Lung (tissue), 12 donors: ENCODE data around the gene CARD11. TPM values are rescaled to one million over a fixed set of nuclear protein-coding genes. Genes with fewer than 3 reads are reported as not detected.

Experiments used
- ATAC-seq: fragments of 200-7000 bp; cut with Tn5 transposase; one replicate; pipeline ENCODE4 v1.9.1; 2020; ENCODE audit warnings: moderate number of reproducible peaks; ENCODE audit not compliant: insufficient read depth, low FRiP score
- DNase-seq, 3 donors: peaks; one replicate each; pipeline ENCODE4 v3.0.0-alpha.2; 2013 to 2017
- H3K27ac ChIP-seq, 2 donors: one replicate each; pipeline ENCODE4 v1.5.1; 2013; ENCODE audit warnings: mild to moderate bottlenecking in 2 of 2, moderate library complexity in 2 of 2, control low read depth in 1 of 2, inconsistent platforms in 1 of 2, low read depth in 1 of 2, low read length in 1 of 2
- H3K27me3 ChIP-seq, 3 donors: one replicate each; pipeline ENCODE4 v1.5.1; 2013; ENCODE audit warnings: low read length in 2 of 3; ENCODE audit not compliant: control insufficient read depth in 3 of 3, insufficient read depth in 3 of 3
- H3K36me3 ChIP-seq, 4 donors: one replicate each; pipeline ENCODE4 v1.5.1; 2013; ENCODE audit warnings: low read length in 4 of 4, mild to moderate bottlenecking in 1 of 4, moderate library complexity in 1 of 4; ENCODE audit not compliant: control insufficient read depth in 4 of 4, insufficient read depth in 4 of 4
- H3K4me1 ChIP-seq, 5 donors: one replicate each; pipeline ENCODE4 v1.5.1; 2013; ENCODE audit warnings: low read length in 5 of 5, mild to moderate bottlenecking in 2 of 5, moderate library complexity in 1 of 5; ENCODE audit not compliant: control insufficient read depth in 5 of 5, insufficient read depth in 5 of 5
- H3K4me3 ChIP-seq: one replicate; pipeline ENCODE4 v1.5.1; 2013; ENCODE audit warnings: mild to moderate bottlenecking, control low read depth, moderate library complexity
- H3K9ac ChIP-seq, 2 donors: one replicate each; pipeline ENCODE4 v1.5.1; 2013; ENCODE audit warnings: low read length in 2 of 2, control low read depth in 1 of 2; ENCODE audit not compliant: insufficient read depth in 1 of 2
- H3K9me3 ChIP-seq, 4 donors: one replicate each; pipeline ENCODE4 v1.5.1; 2013; ENCODE audit warnings: low read length in 3 of 4, mild to moderate bottlenecking in 1 of 4, moderate library complexity in 1 of 4; ENCODE audit not compliant: control insufficient read depth in 4 of 4, insufficient read depth in 3 of 4
- WGBS, 2 donors: extraction: QIAGEN DNeasy Blood & Tissue Kit; methylation state at CpG; one replicate each; pipeline ENCODE4 v1.1.7; 2013; 5-methylcytosine and 5-hydroxymethylcytosine counted together
- polyA plus RNA-seq, 2 donors: library from polyadenylated mRNA; stranded (reverse); fragments of 200-250 nt; gene quantifications; one replicate each; pipeline ENCODE4 v1.2.1, GENCODE V29; 2013
- total RNA-seq, 2 donors: library from RNA; depleted of rRNA in 1 of 2; stranded (reverse); fragments of >200 nt in 1 of 2; gene quantifications; one replicate each; pipeline ENCODE4 v1.2.1, GENCODE V29; 2014 to 2021
- TF ChIP-seq, protein P1 (sequence below): IDR thresholded peaks from 2 replicates; pipeline ENCODE4 v1.5.1; 2012; ENCODE audit warnings: mild to moderate bottlenecking; ENCODE audit errors: control extremely low read depth, extremely low read depth
- donor health status: control.
- donor health status: control.
- donor health status: Bipolar disorder and iron deficiency.
- donor health status: healthy.
- donor health status: DM: yes; HTN: yes; CAD: no.

The CARD11 gene
- total and polyA plus RNA-seq, 4 donors, result 1.5 to 4.3 (median 3.7) TPM

DNA sequence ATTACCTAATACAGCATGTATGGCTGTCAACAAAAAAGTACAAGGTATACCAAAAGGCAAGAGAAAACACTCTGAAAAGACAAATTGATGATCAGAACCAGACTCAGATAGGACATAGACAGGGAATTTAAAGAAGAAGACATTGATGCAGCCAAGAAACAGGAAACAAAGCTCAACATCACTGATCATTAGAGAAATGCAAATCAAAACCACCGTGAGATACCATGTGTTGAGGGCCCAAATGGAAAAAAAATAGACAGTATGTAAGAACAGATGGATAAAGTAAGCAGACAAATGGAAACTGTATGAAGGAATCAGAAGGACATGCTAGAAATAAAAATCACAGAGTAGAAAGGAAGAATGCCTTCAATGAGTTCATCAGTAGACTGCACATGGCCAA is 23.3 kb downstream of the CARD11 start:
- Histone ChIP-seq H3K9ac (no peak overlapping the region), H3K4me3 (no peak overlapping the region), H3K36me3 (no peaks in the 10 kb centered on the region), H3K27me3 (no peaks in the 10 kb centered on the region), H3K4me1 (no peaks in the 10 kb centered on the region), H3K9me3 (peaks cover 0 to 8% (median 4%) of the 10 kb centered on the region in 4 donors), H3K27ac (no peak overlapping the region)
- TF ChIP-seq, protein P1, sequence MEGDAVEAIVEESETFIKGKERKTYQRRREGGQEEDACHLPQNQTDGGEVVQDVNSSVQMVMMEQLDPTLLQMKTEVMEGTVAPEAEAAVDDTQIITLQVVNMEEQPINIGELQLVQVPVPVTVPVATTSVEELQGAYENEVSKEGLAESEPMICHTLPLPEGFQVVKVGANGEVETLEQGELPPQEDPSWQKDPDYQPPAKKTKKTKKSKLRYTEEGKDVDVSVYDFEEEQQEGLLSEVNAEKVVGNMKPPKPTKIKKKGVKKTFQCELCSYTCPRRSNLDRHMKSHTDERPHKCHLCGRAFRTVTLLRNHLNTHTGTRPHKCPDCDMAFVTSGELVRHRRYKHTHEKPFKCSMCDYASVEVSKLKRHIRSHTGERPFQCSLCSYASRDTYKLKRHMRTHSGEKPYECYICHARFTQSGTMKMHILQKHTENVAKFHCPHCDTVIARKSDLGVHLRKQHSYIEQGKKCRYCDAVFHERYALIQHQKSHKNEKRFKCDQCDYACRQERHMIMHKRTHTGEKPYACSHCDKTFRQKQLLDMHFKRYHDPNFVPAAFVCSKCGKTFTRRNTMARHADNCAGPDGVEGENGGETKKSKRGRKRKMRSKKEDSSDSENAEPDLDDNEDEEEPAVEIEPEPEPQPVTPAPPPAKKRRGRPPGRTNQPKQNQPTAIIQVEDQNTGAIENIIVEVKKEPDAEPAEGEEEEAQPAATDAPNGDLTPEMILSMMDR, result no peak
- DNase-seq (no peak), ATAC-seq (no peak)
- whole genome bisulfite sequencing, 2 donors, result 86 to 92% methylated on average over 1 of the region's 1 CpG

DNA sequence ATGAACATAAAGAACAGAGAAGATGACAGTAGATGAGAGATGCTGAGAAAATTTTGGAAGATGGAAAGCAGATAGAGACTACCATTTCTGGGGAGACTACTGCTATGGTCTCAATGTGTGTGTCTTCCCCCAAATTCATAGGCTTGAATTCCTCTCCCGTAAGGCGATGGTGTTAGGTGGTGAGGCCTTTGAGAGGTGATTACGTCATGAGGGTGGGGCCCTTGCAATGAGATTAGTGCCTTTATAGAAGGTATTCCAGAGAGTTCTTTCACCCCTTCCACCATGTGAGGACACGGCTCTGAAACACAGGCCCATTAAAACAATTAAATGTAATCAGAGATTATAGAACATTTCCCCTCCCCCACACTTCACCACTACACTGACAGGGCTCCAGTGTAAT is 23.9 kb downstream of the CARD11 start:
- ATAC-seq (no peak), DNase-seq (no peak)
- H3K4me1 ChIP-seq, result no peaks in the 10 kb centered on the region
- H3K27ac ChIP-seq, result no peak overlapping the region
- H3K4me3 ChIP-seq, result no peak overlapping the region
- H3K9ac ChIP-seq, result no peak overlapping the region
- H3K27me3 ChIP-seq, result no peaks in the 10 kb centered on the region
- whole genome bisulfite sequencing, 2 donors, result 85 to 88% methylated on average over 4 of the region's 4 CpGs
- peaks cover 0 to 8% (median 4%) of the 10 kb centered on the region in 4 donors for H3K9me3 ChIP-seq
- no peaks in the 10 kb centered on the region for H3K36me3 ChIP-seq
- TF ChIP-seq, protein P1, result no peak

DNA sequence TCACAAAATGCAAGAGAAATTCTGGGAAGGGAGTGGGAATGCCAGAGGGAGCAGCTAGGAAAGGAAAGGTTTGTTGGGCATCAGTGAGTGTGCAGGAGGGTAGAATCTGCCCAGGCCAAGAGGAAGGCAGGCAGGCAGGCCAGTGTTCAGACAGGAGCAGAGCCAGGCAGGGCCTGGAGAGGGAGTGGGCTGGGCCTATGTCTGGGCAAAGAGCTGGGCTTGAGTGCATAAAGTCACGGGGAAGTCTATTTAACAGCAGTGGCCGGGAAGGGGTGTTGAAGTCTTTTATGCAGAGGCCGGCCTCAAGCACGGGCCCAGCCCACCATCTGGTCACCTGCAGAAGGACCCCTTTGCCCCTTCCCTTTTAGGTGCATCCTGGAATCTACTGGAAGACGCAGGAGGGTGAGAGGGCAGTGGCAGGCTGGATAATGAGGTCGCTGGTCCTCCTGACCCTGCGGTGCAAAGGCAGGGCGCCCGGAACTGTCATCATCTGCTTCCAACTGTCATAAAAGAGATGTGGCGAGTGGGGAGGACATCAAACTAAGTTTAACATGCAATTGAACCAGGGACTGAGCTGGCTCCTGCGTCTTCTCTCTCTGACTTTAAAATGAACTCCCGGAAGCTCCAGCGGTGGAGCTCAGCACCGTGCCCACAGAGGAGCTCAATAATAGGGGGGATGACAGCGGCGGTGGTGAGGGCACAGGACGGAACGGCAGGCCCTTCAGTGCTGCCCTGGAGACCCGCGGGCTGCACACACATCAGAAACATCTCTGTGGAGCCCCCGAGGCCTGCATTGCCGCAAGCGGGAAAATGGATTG is 29.5 kb downstream of the CARD11 start:
- TF ChIP-seq, protein P1, result no peak
- Histone ChIP-seq H3K9me3 (peaks cover 0 to 10% (median 0%) of the 10 kb centered on the region in 4 donors), H3K4me3 (no peak overlapping the region), H3K27ac (no peak overlapping the region), H3K4me1 (no peaks in the 10 kb centered on the region), H3K36me3 (no peaks in the 10 kb centered on the region), H3K27me3 (no peaks in the 10 kb centered on the region), H3K9ac (no peak overlapping the region)
- DNase-seq (no peak), ATAC-seq (no peak)
- WGBS, 2 donors, result 84 to 88% methylated on average over 23 of the region's 23 CpGs
